HUES6 (cell line): ENCODE measurements around the gene TUBA3C.

Experiments
- H3K27ac ChIP-seq: 2 replicates; pipeline ENCODE4 v1.7.0; 2013; ENCODE audit warnings: low read depth, mild to moderate bottlenecking, low read length, inconsistent platforms
- H3K27me3 ChIP-seq: 2 replicates; pipeline ENCODE4 v1.6.1; 2013; ENCODE audit warnings: low read length; ENCODE audit not compliant: control insufficient read depth, insufficient read depth
- H3K36me3 ChIP-seq: 2 replicates; pipeline ENCODE4 v1.6.1; 2013; ENCODE audit warnings: low read length; ENCODE audit not compliant: control insufficient read depth, insufficient read depth
- H3K4me1 ChIP-seq: 2 replicates; pipeline ENCODE4 v1.6.1; 2013; ENCODE audit warnings: low read length; ENCODE audit not compliant: control insufficient read depth, insufficient read depth
- H3K4me3 ChIP-seq: 2 replicates; pipeline ENCODE4 v1.5.1; 2013; ENCODE audit warnings: low read depth, low read length
- H3K9ac ChIP-seq: one replicate; pipeline ENCODE4 v1.6.1; 2013; ENCODE audit warnings: mild to moderate bottlenecking, low read length
- H3K9me3 ChIP-seq: 2 replicates; pipeline ENCODE4 v1.6.1; 2013; ENCODE audit warnings: low read depth, low read length; ENCODE audit not compliant: control insufficient read depth, insufficient read depth

TUBA3C gene

DNA sequence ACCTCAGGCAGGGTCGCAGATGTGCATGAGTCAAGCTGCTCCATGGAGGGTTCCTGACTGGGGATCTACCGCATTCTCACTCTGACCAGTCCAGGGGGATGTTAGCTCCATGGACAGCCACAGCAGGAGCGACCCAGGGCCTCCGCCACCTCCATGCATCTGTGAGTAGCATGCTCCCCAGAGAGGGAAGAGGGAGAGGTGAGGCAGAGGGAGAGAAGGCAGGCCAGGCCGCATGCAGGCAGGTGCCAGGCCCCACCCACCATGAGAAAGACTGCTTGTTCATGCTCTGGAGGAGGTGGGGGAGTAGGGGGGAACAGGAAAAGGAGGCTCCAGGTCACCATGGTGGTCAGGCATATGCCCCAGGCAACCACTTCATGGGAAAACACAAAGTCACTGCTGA is 20.3 kb downstream of the TUBA3C start:
- Histone ChIP-seq H3K9me3 (peaks cover 85% of the 10 kb centered on the region), H3K27ac (no peak overlapping the region), H3K4me3 (no peak overlapping the region), H3K36me3 (no peaks in the 10 kb centered on the region), H3K4me1 (no peaks in the 10 kb centered on the region), H3K27me3 (no peaks in the 10 kb centered on the region), H3K9ac (no peak overlapping the region)

DNA sequence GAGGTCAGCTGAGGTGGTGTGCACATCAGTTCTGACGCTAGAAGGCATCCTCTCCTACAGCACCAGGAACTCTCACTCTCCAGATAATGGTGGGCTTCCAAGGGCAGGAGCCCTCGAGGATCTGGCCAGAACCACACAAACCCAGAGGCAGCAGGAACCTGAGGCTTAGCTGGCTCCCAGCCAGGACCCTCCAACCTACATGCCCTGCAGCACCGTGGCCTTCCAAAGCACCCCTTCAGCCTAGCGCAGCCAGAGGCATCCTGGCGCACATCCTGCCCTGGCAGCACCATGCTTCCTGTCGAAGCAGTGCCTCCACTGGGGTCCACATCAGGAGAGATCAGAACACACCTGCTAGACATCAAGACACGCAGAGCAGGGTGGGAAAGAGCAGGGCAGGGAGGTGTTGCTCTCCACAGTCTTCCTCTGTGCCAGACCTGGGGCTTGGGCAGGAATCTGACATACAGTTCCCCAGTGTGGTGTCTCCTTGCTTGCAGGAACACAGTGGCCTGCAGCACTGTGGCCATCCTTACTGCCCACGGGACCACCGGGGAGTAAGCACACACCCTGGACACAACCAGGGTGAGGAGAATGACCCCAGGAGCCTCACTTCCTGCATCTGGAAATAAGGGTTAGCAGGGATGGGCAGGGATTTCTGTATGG is 21.7 kb downstream of the TUBA3C start:
- Histone ChIP-seq H3K4me1 (no peaks in the 10 kb centered on the region), H3K9ac (no peak overlapping the region), H3K27ac (no peak overlapping the region), H3K4me3 (no peak overlapping the region), H3K36me3 (no peaks in the 10 kb centered on the region), H3K9me3 (peaks cover 89% of the 10 kb centered on the region), H3K27me3 (no peaks in the 10 kb centered on the region)

DNA sequence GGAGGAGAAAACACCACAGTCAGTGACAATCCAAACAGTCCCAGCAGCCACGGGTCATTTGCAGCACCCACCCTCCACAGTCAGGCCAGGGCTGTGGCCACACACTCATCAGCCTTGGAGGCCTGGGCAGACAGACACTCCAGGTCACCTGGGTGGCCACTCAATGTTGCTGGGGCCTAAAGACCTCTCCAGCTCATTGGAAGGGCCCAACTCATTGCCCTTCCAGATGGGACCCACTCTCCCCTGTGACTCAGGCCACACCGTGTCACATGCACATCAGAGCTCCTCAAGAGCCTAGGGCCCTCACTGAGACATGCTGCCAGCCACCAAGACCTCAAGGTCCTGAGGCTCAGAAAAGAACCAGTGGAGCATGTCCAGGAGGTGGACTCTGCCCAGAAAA is 22.4 kb downstream of the TUBA3C start:
- no peaks in the 10 kb centered on the region for H3K27me3 ChIP-seq
- H3K4me1 ChIP-seq: no peaks in the 10 kb centered on the region
- H3K4me3 ChIP-seq: no peak overlapping the region
- peaks cover 90% of the 10 kb centered on the region for H3K9me3 ChIP-seq
- H3K9ac ChIP-seq: no peak overlapping the region
- H3K27ac ChIP-seq: no peak overlapping the region
- no peaks in the 10 kb centered on the region for H3K36me3 ChIP-seq

DNA sequence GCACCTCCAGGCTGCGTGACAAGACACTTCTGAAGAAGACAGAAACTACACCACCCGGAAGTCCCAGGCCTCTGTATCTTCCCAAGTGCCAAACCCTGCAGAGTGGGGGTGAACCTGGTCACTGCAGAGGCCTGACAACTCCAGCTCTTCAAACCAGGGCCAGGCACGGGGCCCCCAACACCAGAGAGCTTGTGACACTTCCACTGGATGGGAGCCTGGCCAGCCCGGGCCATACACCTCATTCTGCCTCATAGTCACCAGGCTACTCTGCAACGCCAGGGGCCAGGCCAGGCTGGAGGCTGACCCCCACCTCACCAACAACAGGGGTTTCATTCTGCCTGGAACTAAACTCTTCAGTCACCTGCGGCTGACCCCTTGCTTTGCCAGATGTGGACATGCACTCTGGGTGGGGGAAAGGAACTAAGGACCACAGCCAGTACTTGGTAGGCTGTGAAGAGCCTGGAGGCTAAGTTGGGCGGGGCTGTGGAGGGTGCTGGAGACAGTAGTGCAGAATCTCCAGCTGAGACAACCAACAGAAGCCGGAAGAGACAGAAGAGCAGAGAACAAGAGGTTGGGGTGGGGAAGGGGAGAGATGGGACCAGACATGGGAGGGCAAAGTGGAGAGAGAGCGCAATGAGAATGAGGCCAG is 23.0 kb downstream of the TUBA3C start:
- H3K9ac ChIP-seq: no peak overlapping the region
- H3K4me1 ChIP-seq: no peaks in the 10 kb centered on the region
- no peak overlapping the region for H3K4me3 ChIP-seq
- no peak overlapping the region for H3K27ac ChIP-seq
- H3K9me3 ChIP-seq: peaks cover 92% of the 10 kb centered on the region
- no peaks in the 10 kb centered on the region for H3K27me3 ChIP-seq
- H3K36me3 ChIP-seq: no peaks in the 10 kb centered on the region

DNA sequence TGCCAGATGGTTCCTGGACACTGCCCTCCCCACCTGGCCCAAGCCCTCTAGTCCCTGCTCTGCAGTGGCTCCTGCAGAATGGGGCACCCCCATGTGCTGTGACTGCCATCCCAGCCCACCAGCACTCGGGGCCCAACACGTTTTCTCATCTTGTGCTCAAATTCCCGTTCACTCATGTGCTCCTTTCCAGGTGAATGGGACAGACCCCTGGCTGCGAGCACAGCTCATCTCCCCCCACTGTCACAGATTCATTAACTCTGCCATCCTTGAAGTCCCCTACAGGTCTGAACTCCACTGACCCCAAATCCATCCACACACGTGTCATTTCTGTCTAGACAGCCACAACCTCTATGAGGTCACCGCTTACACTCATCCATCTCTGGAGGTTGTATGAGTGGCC is 23.6 kb downstream of the TUBA3C start:
- no peaks in the 10 kb centered on the region for H3K27me3 ChIP-seq

DNA sequence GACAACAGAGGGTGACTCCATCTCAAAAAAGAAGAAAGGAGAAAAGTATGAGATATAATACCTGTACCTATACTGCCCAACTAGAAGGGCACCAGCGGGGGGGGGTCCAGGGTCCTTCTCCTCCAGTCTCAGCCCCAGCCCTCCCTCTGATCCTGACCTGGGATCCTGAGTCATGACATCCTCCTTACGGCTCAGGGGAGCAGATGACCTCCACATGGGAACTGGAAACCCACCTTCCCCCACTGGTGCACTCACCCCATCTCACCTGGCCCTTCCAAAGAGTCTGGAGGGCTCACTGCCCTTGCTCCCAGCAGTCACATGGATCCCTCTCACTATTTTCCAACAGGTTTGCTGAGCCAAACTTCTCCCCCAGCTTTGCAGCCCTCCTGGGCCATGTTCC is 24.2 kb downstream of the TUBA3C start:
- no peak overlapping the region for H3K27ac ChIP-seq
- H3K36me3 ChIP-seq: no peaks in the 10 kb centered on the region
- no peak overlapping the region for H3K4me3 ChIP-seq
- no peaks in the 10 kb centered on the region for H3K27me3 ChIP-seq
- peaks cover 95% of the 10 kb centered on the region for H3K9me3 ChIP-seq
- H3K9ac ChIP-seq: no peak overlapping the region
- no peaks in the 10 kb centered on the region for H3K4me1 ChIP-seq

More for the DNA sequence above, 23.6 kb downstream of the TUBA3C start:
- Histone ChIP-seq H3K9me3 (peaks cover 95% of the 10 kb centered on the region), H3K4me3 (no peak overlapping the region), H3K27ac (no peak overlapping the region), H3K9ac (no peak overlapping the region), H3K4me1 (no peaks in the 10 kb centered on the region), H3K36me3 (no peaks in the 10 kb centered on the region)

DNA sequence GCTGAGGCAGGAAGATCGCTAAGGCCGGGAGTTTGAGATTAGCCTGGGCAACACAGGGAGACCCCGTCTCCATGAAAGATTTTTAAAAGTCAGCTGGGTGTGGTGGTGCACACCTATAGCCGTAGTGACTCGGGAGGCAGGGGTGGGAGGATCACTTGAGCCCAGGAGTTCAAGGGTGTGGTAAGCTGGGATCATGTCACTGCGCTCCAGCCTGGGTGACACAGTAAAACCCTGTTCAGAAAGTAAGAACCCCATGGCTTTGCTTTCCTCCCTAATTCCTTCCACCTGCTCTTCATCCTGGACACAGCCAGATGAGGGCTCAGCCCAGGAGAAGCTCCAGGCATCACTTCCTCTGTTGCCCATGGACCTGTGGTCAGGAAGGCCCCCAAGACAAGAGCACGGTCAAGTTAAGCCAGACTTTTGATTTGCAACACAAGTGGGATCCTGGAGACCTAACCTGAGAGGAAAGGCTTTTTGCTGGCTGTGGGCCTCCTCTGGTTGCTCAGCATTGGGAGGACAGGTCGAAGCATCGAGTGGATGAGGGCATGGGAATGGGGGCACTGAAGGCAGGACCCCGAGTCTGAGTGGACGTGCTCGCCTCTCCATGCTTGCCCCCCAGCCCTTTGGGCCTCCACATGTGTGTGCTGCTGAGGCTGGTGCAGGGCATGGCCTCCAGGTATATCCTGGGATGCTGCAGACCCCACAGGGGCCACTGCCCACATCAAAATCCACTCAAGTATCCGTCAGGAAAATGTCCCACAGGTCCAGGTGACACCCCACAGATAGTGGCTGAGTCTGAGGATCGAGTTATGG is 25.4 kb downstream of the TUBA3C start:
- Histone ChIP-seq H3K36me3 (no peaks in the 10 kb centered on the region), H3K4me3 (no peak overlapping the region), H3K27ac (no peak overlapping the region), H3K9me3 (peaks cover 95% of the 10 kb centered on the region), H3K9ac (no peak overlapping the region), H3K27me3 (no peaks in the 10 kb centered on the region), H3K4me1 (no peaks in the 10 kb centered on the region)

DNA sequence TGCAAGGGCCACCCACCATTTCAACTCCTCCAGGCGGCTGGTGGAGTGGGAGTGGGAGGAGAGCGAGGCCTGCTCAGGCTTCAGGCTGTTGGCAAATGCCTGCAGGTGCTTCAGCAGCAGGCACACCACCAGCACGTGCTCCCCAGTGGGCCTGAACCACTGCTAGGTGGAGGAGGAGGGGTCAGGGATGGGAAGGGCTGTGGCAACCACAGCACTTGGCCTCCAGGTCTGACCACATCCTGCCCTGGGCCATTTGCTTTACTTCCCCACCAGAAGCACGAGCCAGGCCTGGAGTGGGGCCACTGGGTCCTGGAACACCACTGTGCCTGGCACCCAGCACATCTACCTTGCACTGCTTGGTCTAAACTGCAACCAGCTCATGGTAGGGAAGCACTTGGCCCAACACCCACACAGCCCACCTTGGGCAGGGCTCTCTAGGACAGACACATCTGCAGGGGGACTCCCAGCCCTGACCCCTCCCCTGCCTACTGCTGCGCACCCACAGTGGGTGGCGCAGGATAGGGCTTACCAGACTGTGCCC is 26.2 kb downstream of the TUBA3C start:
- peaks cover 95% of the 10 kb centered on the region for H3K9me3 ChIP-seq

DNA sequence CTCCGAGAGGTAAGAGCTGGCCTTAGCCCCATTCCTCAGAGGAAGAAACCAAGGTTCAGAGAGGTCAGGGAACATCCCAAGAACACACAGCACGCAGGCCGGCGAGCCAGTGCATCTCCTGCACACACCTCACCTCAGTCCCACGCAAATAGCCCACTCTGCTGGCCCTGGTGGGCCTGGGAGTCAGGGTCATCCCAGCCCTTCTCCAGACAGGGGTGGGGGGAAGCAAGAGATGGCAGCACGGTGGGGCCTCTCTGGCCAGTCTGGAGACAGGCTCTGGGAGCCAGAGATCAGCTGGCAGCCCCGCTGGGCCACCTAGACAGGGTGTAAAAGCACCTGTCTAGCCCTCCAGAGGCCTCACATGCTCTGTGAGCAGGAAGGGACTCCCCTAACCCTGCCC is 26.8 kb downstream of the TUBA3C start:
- Histone ChIP-seq H3K36me3 (no peaks in the 10 kb centered on the region), H3K27ac (no peak overlapping the region), H3K9ac (no peak overlapping the region), H3K9me3 (peaks cover 95% of the 10 kb centered on the region), H3K27me3 (no peaks in the 10 kb centered on the region), H3K4me3 (no peak overlapping the region), H3K4me1 (no peaks in the 10 kb centered on the region)

More for the DNA sequence above, 26.2 kb downstream of the TUBA3C start:
- Histone ChIP-seq H3K9ac (no peak overlapping the region), H3K27me3 (no peaks in the 10 kb centered on the region), H3K4me1 (no peaks in the 10 kb centered on the region), H3K4me3 (no peak overlapping the region), H3K27ac (no peak overlapping the region), H3K36me3 (no peaks in the 10 kb centered on the region)

DNA sequence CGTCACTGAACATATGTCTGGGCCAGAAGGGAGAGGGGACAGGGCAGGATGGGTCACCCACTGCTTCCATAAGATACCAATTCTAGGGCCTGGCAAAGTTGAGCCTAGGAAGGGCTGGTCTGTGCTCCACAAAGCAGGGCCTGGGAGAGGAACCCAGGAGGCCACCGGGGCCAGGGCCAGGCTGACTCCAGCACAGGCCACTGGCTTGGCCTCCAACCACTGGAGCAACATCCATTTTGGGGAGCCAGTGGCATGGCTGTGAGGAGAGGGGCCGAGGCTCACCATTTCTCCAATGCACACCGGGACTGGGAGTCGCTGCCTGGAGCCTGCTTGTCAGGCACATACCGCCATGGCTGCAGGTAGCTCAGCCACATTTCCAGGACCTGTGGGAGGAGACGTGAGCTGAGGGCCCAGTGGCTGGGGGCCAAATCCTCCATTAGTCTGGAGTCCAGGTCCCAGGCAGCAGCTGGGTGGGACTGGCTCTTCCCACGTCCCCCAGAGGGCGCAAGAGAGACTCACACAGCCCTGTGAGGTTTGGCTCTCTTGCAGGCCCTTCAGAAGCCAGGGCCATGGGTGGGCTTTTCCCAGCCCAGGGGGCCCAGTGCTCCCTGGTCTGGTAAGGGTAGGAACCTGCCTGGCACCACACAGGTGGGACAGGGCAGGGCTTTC is 27.7 kb downstream of the TUBA3C start:
- Histone ChIP-seq H3K9ac (no peak overlapping the region), H3K4me1 (no peaks in the 10 kb centered on the region), H3K27me3 (no peaks in the 10 kb centered on the region), H3K36me3 (no peaks in the 10 kb centered on the region), H3K27ac (no peak overlapping the region), H3K9me3 (peaks cover 95% of the 10 kb centered on the region), H3K4me3 (no peak overlapping the region)
